H1 (cell line): ENCODE data around the gene NID2. TPM values are rescaled to one million over a fixed set of nuclear protein-coding genes. Genes with fewer than 3 reads are reported as not detected.

Experiments
- CTCF ChIA-PET: fragments of 300-600 bp; sonication (Branson Sonifier 250); formaldehyde crosslinking; loops from one replicate; lab custom pipeline; 2021; ENCODE audit not compliant: partially characterized antibody; lab: Charles Lee
- POLR2A ChIA-PET: fragments of 300-600 bp; sonication (Branson Sonifier 250); formaldehyde crosslinking; loops from one replicate; lab custom pipeline; 2021; ENCODE audit warnings: inconsistent platforms; ENCODE audit not compliant: partially characterized antibody; lab: Charles Lee
- DNase-seq, 2 experiments: peaks; one replicate each; pipeline versions ENCODE4 v3.0.0 to v3.0.0-alpha.2; 2010 to 2022; ENCODE audit warnings: low spot score in 2 of 2, low read depth in 1 of 2, mixed read lengths in 1 of 2
- FAIRE-seq: peaks from 2 replicates; lab custom pipeline; 2011; peaks lifted over from hg19 to GRCh38; lab: Jason Lieb, UNC
- H2AFZ ChIP-seq: 2 replicates; pipeline ENCODE4 v1.8.1; 2012; ENCODE audit warnings: low read length, inconsistent platforms
- H2AK5ac ChIP-seq: 2 replicates; pipeline ENCODE4 v1.6.1; 2013; ENCODE audit warnings: low read depth, low read length
- H2BK120ac ChIP-seq: replicated peaks from 2 replicates; pipeline ENCODE3; 2013; ENCODE audit warnings: low read depth, low read length, inconsistent platforms
- H2BK12ac ChIP-seq: 2 replicates; pipeline ENCODE4 v1.6.1; 2013; ENCODE audit warnings: low read depth, low read length
- H2BK15ac ChIP-seq: 2 replicates; pipeline ENCODE4 v1.6.1; 2013; ENCODE audit warnings: low read length
- H2BK20ac ChIP-seq: 2 replicates; pipeline ENCODE4 v1.6.1; 2013; ENCODE audit warnings: low read length
- H2BK5ac ChIP-seq: 2 replicates; pipeline ENCODE4 v1.6.1; 2013; ENCODE audit warnings: low read depth, low read length
- H3K14ac ChIP-seq: 2 replicates; pipeline ENCODE4 v1.6.1; 2013; ENCODE audit warnings: inconsistent platforms; ENCODE audit not compliant: insufficient read length
- H3K18ac ChIP-seq: 2 replicates; pipeline ENCODE4 v1.6.1; 2013; ENCODE audit warnings: low read length; ENCODE audit errors: extremely low read depth
- H3K23ac ChIP-seq: 2 replicates; pipeline ENCODE4 v1.6.1; 2013; ENCODE audit warnings: inconsistent platforms; ENCODE audit not compliant: insufficient read length
- H3K23me2 ChIP-seq: 2 replicates; pipeline ENCODE4 v1.6.1; 2013; ENCODE audit warnings: low read depth, low read length
- H3K27ac ChIP-seq: 2 replicates; pipeline ENCODE4 v1.6.1; 2011; ENCODE audit warnings: low read depth, low read length, inconsistent platforms
- H3K27me3 ChIP-seq, 4 experiments: replicated peaks in 1 of 4; 1 replicate in 1 of 4; 2 replicates in 3 of 4; pipeline versions ENCODE4 v1.6.1 to v1.8.1; 2011 to 2013; ENCODE audit warnings: low read length in 3 of 4, mild to moderate bottlenecking in 3 of 4, inconsistent platforms in 2 of 4, mixed read lengths in 2 of 4, moderate library complexity in 1 of 4; ENCODE audit not compliant: control insufficient read depth in 3 of 4, insufficient read depth in 3 of 4; ENCODE audit errors: extremely low read depth in 1 of 4
- H3K36me3 ChIP-seq, 4 experiments: 2 replicates each; pipeline versions ENCODE4 v1.6.1 to v1.8.1; 2011 to 2013; ENCODE audit warnings: mild to moderate bottlenecking in 4 of 4, low read length in 3 of 4, moderate library complexity in 2 of 4, control low read depth in 1 of 4, inconsistent platforms in 1 of 4; ENCODE audit not compliant: insufficient read depth in 4 of 4, control insufficient read depth in 2 of 4
- H3K4ac ChIP-seq: replicated peaks from 2 replicates; pipeline ENCODE3; 2013; ENCODE audit warnings: low read length, low read depth, mixed read lengths, inconsistent platforms; ENCODE audit not compliant: insufficient read length
- H3K4me1 ChIP-seq, 4 experiments: replicated peaks in 1 of 4; 1 replicate in 1 of 4; 2 replicates in 3 of 4; pipeline versions ENCODE4 v1.6.1 to v1.8.1; 2011 to 2013; ENCODE audit warnings: low read length in 3 of 4, inconsistent platforms in 2 of 4, mixed read lengths in 1 of 4; ENCODE audit not compliant: insufficient read depth in 4 of 4, control insufficient read depth in 3 of 4
- H3K4me2 ChIP-seq, 2 experiments: 2 replicates each; pipeline versions ENCODE4 v1.6.1 to v1.8.1; 2011 to 2013; ENCODE audit warnings: low read depth in 2 of 2, low read length in 2 of 2, control low read depth in 1 of 2, inconsistent platforms in 1 of 2, mild to moderate bottlenecking in 1 of 2; ENCODE audit not compliant: insufficient read depth in 1 of 2
- H3K4me3 ChIP-seq, 4 experiments: fragments of 200-600, 300-600 bp in 1 of 4; sonication (generic), shearing (Covaris generic), sonication (Bioruptor Twin) in 1 of 4; 2 replicates each; pipeline versions ENCODE4 v1.5.1 to v1.8.1; 2011 to 2016; ENCODE audit warnings: low read length in 4 of 4, low read depth in 3 of 4, control low read depth in 2 of 4, inconsistent platforms in 2 of 4, mild to moderate bottlenecking in 2 of 4, mixed read lengths in 1 of 4, moderate library complexity in 1 of 4; ENCODE audit not compliant: insufficient read depth in 2 of 4; ENCODE audit errors: extremely low read depth in 1 of 4
- H3K56ac ChIP-seq: replicated peaks from 2 replicates; pipeline ENCODE3; 2013; ENCODE audit warnings: low read depth, mild to moderate bottlenecking, mixed read lengths, low read length, inconsistent platforms; ENCODE audit not compliant: insufficient read length
- H3K79me1 ChIP-seq: 2 replicates; pipeline ENCODE4 v1.6.1; 2013; ENCODE audit warnings: low read depth, low read length, control low read depth
- H3K79me2 ChIP-seq, 2 experiments: 2 replicates each; pipeline versions ENCODE4 v1.6.1 to v1.8.1; 2012 to 2013; ENCODE audit warnings: low read length in 2 of 2, mild to moderate bottlenecking in 2 of 2, inconsistent platforms in 1 of 2; ENCODE audit not compliant: insufficient read depth in 2 of 2, control insufficient read depth in 1 of 2
- H3K9ac ChIP-seq, 4 experiments: replicated peaks in 1 of 4; 1 replicate in 1 of 4; 2 replicates in 3 of 4; pipeline versions ENCODE4 v1.6.1 to v1.8.1; 2011 to 2013; ENCODE audit warnings: low read depth in 3 of 4, low read length in 3 of 4, control low read depth in 2 of 4, mild to moderate bottlenecking in 2 of 4, moderate library complexity in 2 of 4, inconsistent platforms in 1 of 4; ENCODE audit errors: extremely low read depth in 1 of 4
- H3K9me3 ChIP-seq, 2 experiments: 2 replicates each; pipeline versions ENCODE4 v1.6.1 to v1.8.1; 2012 to 2013; ENCODE audit warnings: mild to moderate bottlenecking in 2 of 2, moderate library complexity in 2 of 2, control low read depth in 1 of 2, inconsistent platforms in 1 of 2, low read depth in 1 of 2, low read length in 1 of 2, mixed read lengths in 1 of 2; ENCODE audit not compliant: insufficient read depth in 2 of 2
- H4K20me1 ChIP-seq, 2 experiments: replicated peaks in 1 of 2; 2 replicates each; pipeline versions ENCODE3 to v1.8.1; 2011 to 2013; ENCODE audit warnings: inconsistent platforms in 2 of 2, low read length in 2 of 2, mild to moderate bottlenecking in 1 of 2; ENCODE audit not compliant: insufficient read depth in 2 of 2, control insufficient read depth in 1 of 2
- H4K5ac ChIP-seq: 2 replicates; pipeline ENCODE4 v1.6.1; 2013; ENCODE audit warnings: low read length, low read depth, mixed read lengths, inconsistent platforms; ENCODE audit not compliant: insufficient read length
- H4K8ac ChIP-seq: 2 replicates; pipeline ENCODE4 v1.8.0; 2013; ENCODE audit warnings: mild to moderate bottlenecking, moderate library complexity, low read length, inconsistent platforms; ENCODE audit not compliant: insufficient read depth; ENCODE audit errors: extremely low read depth
- H4K91ac ChIP-seq: replicated peaks from 2 replicates; pipeline ENCODE3; 2013; ENCODE audit warnings: low read length, mixed read lengths, inconsistent platforms; ENCODE audit not compliant: insufficient read length
- CTCF ChIP-seq, 3 experiments: IDR thresholded peaks; 1 replicate in 2 of 3; 2 replicates in 1 of 3; pipeline versions ENCODE4 v1.5.1 to v1.6.1; 2011; ENCODE audit warnings: low read length in 3 of 3, mild to moderate bottlenecking in 3 of 3, inconsistent platforms in 2 of 3, low read depth in 1 of 3, moderate library complexity in 1 of 3; ENCODE audit not compliant: insufficient read depth in 1 of 3; ENCODE audit errors: control extremely low read depth in 1 of 3
- EZH2 ChIP-seq: fragments of 200-600 bp; sonication (generic); IDR thresholded peaks from 2 replicates; pipeline ENCODE4 v1.7.1; 2012; ENCODE audit warnings: low read depth, mild to moderate bottlenecking, moderate library complexity, low read length, inconsistent platforms; ENCODE audit not compliant: severe bottlenecking
- FOSL1 ChIP-seq: IDR thresholded peaks from 2 replicates; pipeline ENCODE4 v1.6.1; 2011; ENCODE audit warnings: mild to moderate bottlenecking, low read depth, low read length, moderate library complexity; ENCODE audit not compliant: insufficient read depth
- GTF2F1 ChIP-seq: IDR thresholded peaks from 2 replicates; pipeline ENCODE4 v1.6.1; 2012; ENCODE audit warnings: low read depth, low read length, improper control_type of control experiment, borderline replicate concordance
- KDM5A ChIP-seq: fragments of 200-600 bp; IDR thresholded peaks from 2 replicates; pipeline ENCODE4 v1.7.1; 2012; ENCODE audit warnings: mild to moderate bottlenecking, low read length, inconsistent platforms, mixed read lengths
- WGBS, 2 experiments: shearing (Covaris generic) in 1 of 2; methylation state at CpG; one replicate each; pipeline versions ENCODE4 v1.1.6 to v1.1.7; 2013 to 2015; ENCODE audit warnings: low lambda C conversion rate in 2 of 2, mixed read lengths in 2 of 2, inconsistent platforms in 1 of 2, low coverage in 1 of 2, missing lambda C conversion rate in 1 of 2; ENCODE audit not compliant: insufficient replicate concordance in 2 of 2, insufficient coverage in 1 of 2, insufficient read length in 1 of 2; ENCODE audit errors: extremely low coverage in 1 of 2, missing lambda C conversion rate in 1 of 2; 5-methylcytosine and 5-hydroxymethylcytosine counted together
- polyA plus RNA-seq, 7 experiments: library from polyadenylated mRNA; depleted of rRNA in 3 of 7; stranded (reverse) in 5 of 7; unstranded in 2 of 7; fragments of >200 nt in 5 of 7; fragments of 200-250 nt in 2 of 7; gene quantifications; 1 replicate in 5 of 7; 2 replicates in 1 of 7; 4 replicates in 1 of 7; pipeline versions ENCODE4 v1.2.1 to v1.2.3, GENCODE V29; 2011 to 2013; ENCODE audit warnings: missing spikeins in 2 of 7, mixed read lengths in 2 of 7
- total RNA-seq: library from RNA; stranded (reverse); fragmentation: NEBNext Ultra II Directional; extraction: Animal tissue kit (Norgen Biotek cat#: 25700); gene quantifications from 2 replicates; pipeline ENCODE4 v1.2.1, GENCODE V29; 2021
- TF ChIP-seq, protein P1 (sequence below): IDR thresholded peaks from 2 replicates; pipeline ENCODE4 v1.6.1; 2011; ENCODE audit warnings: low read length, improper control_type of control experiment

Gene NID2
- total and polyA plus RNA-seq, 2 of the 8 experiments (the other 6 are each of a cell fraction or from before 2014, with no cell fraction given): 6.1 to 12.6 TPM

DNA sequence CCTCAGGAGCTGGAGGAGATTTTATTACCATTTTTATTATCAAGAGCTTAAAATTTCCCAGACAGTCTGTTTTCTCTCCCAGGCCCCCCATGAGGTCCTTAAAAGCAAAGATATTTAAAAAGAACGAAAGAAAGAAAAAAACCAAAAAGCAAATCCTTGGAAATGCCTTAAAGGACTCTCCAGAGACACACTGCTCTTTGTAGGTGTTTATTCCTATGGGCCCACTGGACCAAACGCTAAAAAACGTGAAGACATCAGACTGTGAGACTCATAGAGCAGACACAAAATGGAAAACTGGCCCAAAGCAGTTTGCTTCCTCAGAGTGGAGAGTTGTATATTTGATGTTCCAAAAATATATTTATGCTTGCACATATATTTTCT is 1.2 kb upstream of the NID2 start:
- Histone ChIP-seq H3K23me2 (peaks cover 19% of the 10 kb centered on the region), H3K18ac (no peak overlapping the region), H2BK120ac (no peak overlapping the region), H3K79me1 (no peaks in the 10 kb centered on the region), H4K20me1 (peaks cover 0 to 2% of the 10 kb centered on the region in 2 experiments), H3K23ac (no peak overlapping the region), H3K4me1 (peaks cover 0 to 6% (median under 1%) of the 10 kb centered on the region in 4 experiments; a peak in 2 of 7 replicates), H2BK5ac (no peak overlapping the region), H2AK5ac (no peak overlapping the region), H2AFZ (peak overlapping the region; percentile 76; the same call in 1 of the 2 replicates), H4K8ac (no peak overlapping the region), H3K27ac (no peak overlapping the region), H3K9ac (no peak overlapping the region), H3K4ac (no peak overlapping the region), H3K56ac (no peak overlapping the region), H3K9me3 (no peaks in the 10 kb centered on the region), H4K91ac (no peak overlapping the region), H3K4me3 (peak overlapping the region; percentile 47 to 84 (median 76); a peak in 7 of 8 replicates), H2BK12ac (no peak overlapping the region), H3K36me3 (no peaks in the 10 kb centered on the region), H3K79me2 (no peaks in the 10 kb centered on the region), H2BK15ac (0 out of 2 replicates have a peak overlapping the region, but pooled peaks have one; percentile 0), H4K5ac (no peak overlapping the region), H3K4me2 (peak overlapping the region; percentile 84 to 99), H3K14ac (no peak overlapping the region), H3K27me3 (peaks cover 5 to 35% (median 30%) of the 10 kb centered on the region in 4 experiments), H2BK20ac (no peak overlapping the region)
- 32% methylated on average over 3 of the region's 3 CpGs; no CpG with 5 or more reads in 1 of the 2 experiments for WGBS, 2 experiments
- no peak for DNase-seq
- POLR2A ChIA-PET: interaction anchor here (0.6 to 2.5 kb wide), 5 partner anchors 52 to 429 kb away, joined by 3 to 6 read pairs (median 4); no protein-coding TSS in a partner anchor
- CTCF ChIA-PET: interaction anchor here (0.6 to 6.2 kb wide), 10 partner anchors 13 to 432 kb away, joined by 3 to 135 read pairs (median 12); no protein-coding TSS in a partner anchor
- no peak for FAIRE-seq
- no peak for TF ChIP-seq EZH2
- no peak for TF ChIP-seq FOSL1
- TF ChIP-seq GTF2F1: no peak
- TF ChIP-seq, protein P1, sequence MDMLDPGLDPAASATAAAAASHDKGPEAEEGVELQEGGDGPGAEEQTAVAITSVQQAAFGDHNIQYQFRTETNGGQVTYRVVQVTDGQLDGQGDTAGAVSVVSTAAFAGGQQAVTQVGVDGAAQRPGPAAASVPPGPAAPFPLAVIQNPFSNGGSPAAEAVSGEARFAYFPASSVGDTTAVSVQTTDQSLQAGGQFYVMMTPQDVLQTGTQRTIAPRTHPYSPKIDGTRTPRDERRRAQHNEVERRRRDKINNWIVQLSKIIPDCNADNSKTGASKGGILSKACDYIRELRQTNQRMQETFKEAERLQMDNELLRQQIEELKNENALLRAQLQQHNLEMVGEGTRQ: no peak
- no peak for TF ChIP-seq KDM5A
- no peak for TF ChIP-seq CTCF (IDR thresholded peaks at IDR 0.05; ENCODE audit: control extremely low read depth in 1 of 3, insufficient read depth in 1 of 3, low read depth in 1 of 3, low read length in 3 of 3)
